Measurements from ENCODE around the gene RAPGEF4.

Gene RAPGEF4

GRCh38 chr2:172834881-172835280 is 99.2 kb downstream of the RAPGEF4 start:
- no peak for DNase-seq

GRCh38 chr2:172836347-172836821 is 100.7 kb downstream of the RAPGEF4 start:
- DNase-seq: no peak

- DNase-seq: no peak
Observed at GRCh38 chr2:172836827-172837226, 101.2 kb downstream of the RAPGEF4 start.

GRCh38 chr2:172839446-172839845 is 103.8 kb downstream of the RAPGEF4 start:
- DNase-seq: no peak

- no peak for DNase-seq
Observed at GRCh38 chr2:172842511-172843265, 107.0 kb downstream of the RAPGEF4 start.

GRCh38 chr2:172843266-172843582 is 107.6 kb downstream of the RAPGEF4 start:
- DNase-seq: no peak

GRCh38 chr2:172843902-172844715 is 108.5 kb downstream of the RAPGEF4 start:
- DNase-seq: no peak

- no peak for DNase-seq
Observed at GRCh38 chr2:172845028-172845630, 109.5 kb downstream of the RAPGEF4 start.

- no peak for DNase-seq
Observed at GRCh38 chr2:172846551-172846950, 110.9 kb downstream of the RAPGEF4 start.

- DNase-seq: no peak
Observed at GRCh38 chr2:172847188-172847587, 111.5 kb downstream of the RAPGEF4 start.

- no peak for DNase-seq
Observed at GRCh38 chr2:172848519-172848918, 112.9 kb downstream of the RAPGEF4 start.

- no peak for DNase-seq
Observed at GRCh38 chr2:172849519-172850217, 114.0 kb downstream of the RAPGEF4 start.

GRCh38 chr2:172855588-172855987 is 119.9 kb downstream of the RAPGEF4 start:
- DNase-seq: no peak

GRCh38 chr2:172856606-172857005 is 121.0 kb downstream of the RAPGEF4 start:
- no peak for DNase-seq

- no peak for DNase-seq
Observed at GRCh38 chr2:172858473-172858745, 122.8 kb downstream of the RAPGEF4 start.

- DNase-seq: no peak
Observed at GRCh38 chr2:172859581-172860335, 124.1 kb downstream of the RAPGEF4 start.

- no peak for DNase-seq
Observed at GRCh38 chr2:172860336-172860707, 124.7 kb downstream of the RAPGEF4 start.

GRCh38 chr2:172861098-172861497 is 125.5 kb downstream of the RAPGEF4 start:
- DNase-seq: no peak

GRCh38 chr2:172861656-172862476 is 126.2 kb downstream of the RAPGEF4 start:
- no peak for DNase-seq

- no peak for DNase-seq
Observed at GRCh38 chr2:172863341-172863740, 127.7 kb downstream of the RAPGEF4 start.

- peak; percentile 6 for DNase-seq
Observed at GRCh38 chr2:172864182-172864581, 128.5 kb downstream of the RAPGEF4 start.

- no peak for DNase-seq
Observed at GRCh38 chr2:172865422-172865821, 129.8 kb downstream of the RAPGEF4 start.
